ENCODE results near the gene DLG1. TPM values are rescaled to one million over a fixed set of nuclear protein-coding genes. Genes with fewer than 3 reads are reported as not detected.
A peak's percentile ranks its signal among the peaks of the same experiment; 100 is the strongest.

Gene DLG1
- total RNA-seq, 1 donor = 49.6 TPM

GRCh38 chr3:197117114-197117513 is 181.3 kb downstream of the DLG1 start:
- no peak for TF ChIP-seq CTCF (IDR thresholded peaks at IDR 0.05; ENCODE audit: insufficient read depth, low read length)
- peak; percentile 9 for DNase-seq (ENCODE audit: low read depth)
- no peak overlapping the region for H3K4me3 ChIP-seq (ENCODE audit: low read depth, low read length)

- no peak for DNase-seq (ENCODE audit: low read depth)
- no peak for TF ChIP-seq CTCF (IDR thresholded peaks at IDR 0.05; ENCODE audit: insufficient read depth, low read length)
- no peak overlapping the region for H3K4me3 ChIP-seq (ENCODE audit: low read depth, low read length)
These were observed 184.4 kb downstream of the DLG1 start for GRCh38 chr3:197114007-197114406.

- no peak for TF ChIP-seq CTCF (IDR thresholded peaks at IDR 0.05; ENCODE audit: insufficient read depth, low read length)
- no peak for DNase-seq (ENCODE audit: low read depth)
- H3K4me3 ChIP-seq (ENCODE audit: low read depth, low read length) = no peak overlapping the region
These were observed 186.7 kb downstream of the DLG1 start for GRCh38 chr3:197111685-197112084.

GRCh38 chr3:197105786-197106185 is 192.6 kb downstream of the DLG1 start:
- no peak for DNase-seq (ENCODE audit: low read depth)
- no peak overlapping the region for H3K4me3 ChIP-seq (ENCODE audit: low read depth, low read length)
- no peak for TF ChIP-seq CTCF (IDR thresholded peaks at IDR 0.05; ENCODE audit: insufficient read depth, low read length)

GRCh38 chr3:197104738-197105137 is 193.7 kb downstream of the DLG1 start:
- H3K4me3 ChIP-seq (ENCODE audit: low read depth, low read length) = no peak overlapping the region
- no peak for TF ChIP-seq CTCF (IDR thresholded peaks at IDR 0.05; ENCODE audit: insufficient read depth, low read length)
- DNase-seq (ENCODE audit: low read depth) = no peak

- DNase-seq (ENCODE audit: low read depth) = no peak
- TF ChIP-seq CTCF (IDR thresholded peaks at IDR 0.05; ENCODE audit: insufficient read depth, low read length) = no peak
- no peak overlapping the region for H3K4me3 ChIP-seq (ENCODE audit: low read depth, low read length)
These were observed 194.6 kb downstream of the DLG1 start for GRCh38 chr3:197103766-197104165.

GRCh38 chr3:197093871-197094270 is 204.5 kb downstream of the DLG1 start:
- DNase-seq (ENCODE audit: low read depth) = no peak
- TF ChIP-seq CTCF (IDR thresholded peaks at IDR 0.05; ENCODE audit: insufficient read depth, low read length) = no peak
- H3K4me3 ChIP-seq (ENCODE audit: low read depth, low read length) = no peak overlapping the region
